Neural progenitor cell (in vitro differentiated cells): ENCODE results near the gene ADK. TPM values are rescaled to one million over a fixed set of nuclear protein-coding genes. Genes with fewer than 3 reads are reported as not detected.

Experiments
- DNase-seq: peaks from one replicate; pipeline ENCODE4 v3.0.0-alpha.2; 2016; ENCODE audit warnings: low spot score
- H2AFZ ChIP-seq: fragments of 200-600 bp; sonication (generic); replicated peaks from 2 replicates; pipeline ENCODE4 v1.6.1; 2016; ENCODE audit warnings: antibody characterized with exemption
- H3F3A ChIP-seq: fragments of 200-600 bp; sonication (generic); 2 replicates; pipeline ENCODE4 v1.6.1; 2016; ENCODE audit warnings: antibody characterized with exemption, low read depth
- H3K27ac ChIP-seq: fragments of 200-600 bp; sonication (generic); 2 replicates; pipeline ENCODE4 v1.5.1; 2016; ENCODE audit warnings: mild to moderate bottlenecking
- H3K27me3 ChIP-seq: fragments of 200-600 bp; sonication (generic); 2 replicates; pipeline ENCODE4 v1.6.1; 2016; ENCODE audit warnings: mild to moderate bottlenecking, moderate library complexity
- H3K36me3 ChIP-seq: fragments of 200-600 bp; sonication (generic); 2 replicates; pipeline ENCODE4 v1.5.1; 2016
- H3K4me1 ChIP-seq: fragments of 200-600 bp; sonication (generic); 2 replicates; pipeline ENCODE4 v1.6.1; 2016; ENCODE audit warnings: mixed run types
- H3K4me2 ChIP-seq: fragments of 200-600 bp; sonication (generic); 2 replicates; pipeline ENCODE4 v1.6.1; 2016
- H3K4me3 ChIP-seq: fragments of 200-600 bp; sonication (generic); 2 replicates; pipeline ENCODE4 v1.5.1; 2016
- H3K79me2 ChIP-seq: fragments of 200-600 bp; sonication (generic); 2 replicates; pipeline ENCODE4 v1.6.1; 2016; ENCODE audit warnings: low read depth
- H3K9ac ChIP-seq: fragments of 200-600 bp; sonication (generic); 2 replicates; pipeline ENCODE4 v1.6.1; 2016
- H3K9me3 ChIP-seq: fragments of 200-600 bp; sonication (generic); 2 replicates; pipeline ENCODE4 v1.5.1; 2016; ENCODE audit warnings: low read depth
- H4K20me1 ChIP-seq: fragments of 200-600 bp; sonication (generic); 2 replicates; pipeline ENCODE4 v1.6.1; 2016; ENCODE audit warnings: low read depth
- H3K27ac Mint-ChIP-seq: 3 replicates; pipeline ENCODE4 v1.8.0; 2021; ENCODE audit warnings: mixed read lengths
- H3K27me3 Mint-ChIP-seq: 2 replicates; pipeline ENCODE4 v1.8.0; 2022; ENCODE audit warnings: low read depth, mild to moderate bottlenecking, inconsistent platforms, moderate library complexity, mixed read lengths; ENCODE audit not compliant: insufficient read depth
- H3K36me3 Mint-ChIP-seq: 3 replicates; pipeline ENCODE4 v1.8.0; 2021; ENCODE audit warnings: mixed read lengths
- H3K4me1 Mint-ChIP-seq: 3 replicates; pipeline ENCODE4 v1.8.0; 2021; ENCODE audit warnings: mixed read lengths
- H3K4me3 Mint-ChIP-seq: 3 replicates; pipeline ENCODE4 v1.8.0; 2021; ENCODE audit warnings: mild to moderate bottlenecking, moderate library complexity, mixed read lengths
- H3K9me3 Mint-ChIP-seq: 3 replicates; pipeline ENCODE4 v1.8.0; 2020; ENCODE audit warnings: mixed read lengths
- CTCF ChIP-seq: fragments of 200-600 bp; sonication (generic); IDR thresholded peaks from 2 replicates; pipeline ENCODE4 v1.5.1; 2017; ENCODE audit warnings: antibody characterized with exemption, mild to moderate bottlenecking
- EZH2 ChIP-seq: fragments of 200-600 bp; sonication (generic); IDR thresholded peaks from 2 replicates; pipeline ENCODE4 v1.6.1; 2017; ENCODE audit warnings: antibody characterized with exemption, mild to moderate bottlenecking, moderate library complexity
- EZH2phosphoT487 ChIP-seq: fragments of 200-600 bp; sonication (generic); IDR thresholded peaks from 2 replicates; pipeline ENCODE4 v1.6.1; 2017; ENCODE audit warnings: antibody characterized with exemption
- total RNA-seq: library from RNA; depleted of rRNA; stranded (reverse); fragments of >200 nt; gene quantifications from 2 replicates; pipeline ENCODE4 v1.2.3, GENCODE V29; 2015; ENCODE audit warnings: low replicate concordance

ADK gene
- total RNA-seq, 1 donor from 2014 or later: 50.9 TPM

GRCh38 chr10:74381291-74381853 lies 230.4 kb downstream of the ADK start:
- Mint-ChIP-seq H3K27me3 (no peaks in the 10 kb centered on the region), H3K27ac (no peak overlapping the region), H3K4me3 (no peak overlapping the region), H3K9me3 (no peaks in the 10 kb centered on the region), H3K36me3 (no peaks in the 10 kb centered on the region), H3K4me1 (no peaks in the 10 kb centered on the region)
- Histone ChIP-seq H3K4me3 (no peak overlapping the region), H3K79me2 (no peaks in the 10 kb centered on the region), H3K4me1 (peaks cover 3% of the 10 kb centered on the region), H4K20me1 (no peaks in the 10 kb centered on the region), H3K27ac (no peak overlapping the region), H3K9ac (no peak overlapping the region), H3F3A (no peaks in the 10 kb centered on the region), H3K4me2 (no peak overlapping the region), H3K27me3 (no peaks in the 10 kb centered on the region), H3K9me3 (no peaks in the 10 kb centered on the region), H3K36me3 (no peaks in the 10 kb centered on the region), H2AFZ (no peak overlapping the region)
- no peak for TF ChIP-seq CTCF
- no peak for TF ChIP-seq EZH2phosphoT487
- no peak for TF ChIP-seq EZH2
- no peak for DNase-seq

DNA sequence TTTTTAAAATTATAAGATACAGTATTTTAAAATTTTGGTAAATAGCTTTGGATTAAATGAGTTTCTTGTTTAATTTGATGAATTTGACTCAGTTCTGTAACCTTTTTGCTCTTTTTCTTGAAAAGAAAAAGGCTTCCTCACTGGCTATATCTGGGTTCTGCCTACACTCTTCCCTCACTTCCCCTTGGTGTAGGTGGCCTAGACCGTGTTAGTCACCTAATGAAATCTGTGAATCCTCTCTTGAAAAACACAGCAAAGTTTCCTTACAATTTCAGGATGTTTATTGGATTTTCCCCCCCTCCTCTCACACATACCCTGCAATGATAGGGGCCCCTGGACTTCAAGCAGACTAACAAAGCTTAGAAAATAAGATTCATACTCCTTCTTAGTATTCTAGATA lies 231.6 kb downstream of the ADK start:
- no peak overlapping the region for H3K4me3 Mint-ChIP-seq
- no peaks in the 10 kb centered on the region for H3K9me3 Mint-ChIP-seq
- H3K27ac ChIP-seq: no peak overlapping the region
- H3K4me1 Mint-ChIP-seq: no peaks in the 10 kb centered on the region
- H3K9me3 ChIP-seq: no peaks in the 10 kb centered on the region
- no peak overlapping the region for H3K4me2 ChIP-seq
- H3K36me3 ChIP-seq: no peaks in the 10 kb centered on the region
- no peaks in the 10 kb centered on the region for H3F3A ChIP-seq
- H3K27ac Mint-ChIP-seq: no peak overlapping the region
- H3K36me3 Mint-ChIP-seq: no peaks in the 10 kb centered on the region
- no peak overlapping the region for H3K4me3 ChIP-seq
- H3K27me3 ChIP-seq: no peaks in the 10 kb centered on the region
- no peak overlapping the region for H3K9ac ChIP-seq
- H2AFZ ChIP-seq: no peak overlapping the region
- H4K20me1 ChIP-seq: no peaks in the 10 kb centered on the region
- no peak for TF ChIP-seq EZH2
- no peak for TF ChIP-seq CTCF
- TF ChIP-seq EZH2phosphoT487: no peak
- no peak for DNase-seq
- H3K27me3 Mint-ChIP-seq: no peaks in the 10 kb centered on the region
- peaks cover 3% of the 10 kb centered on the region for H3K4me1 ChIP-seq
- no peaks in the 10 kb centered on the region for H3K79me2 ChIP-seq

DNA sequence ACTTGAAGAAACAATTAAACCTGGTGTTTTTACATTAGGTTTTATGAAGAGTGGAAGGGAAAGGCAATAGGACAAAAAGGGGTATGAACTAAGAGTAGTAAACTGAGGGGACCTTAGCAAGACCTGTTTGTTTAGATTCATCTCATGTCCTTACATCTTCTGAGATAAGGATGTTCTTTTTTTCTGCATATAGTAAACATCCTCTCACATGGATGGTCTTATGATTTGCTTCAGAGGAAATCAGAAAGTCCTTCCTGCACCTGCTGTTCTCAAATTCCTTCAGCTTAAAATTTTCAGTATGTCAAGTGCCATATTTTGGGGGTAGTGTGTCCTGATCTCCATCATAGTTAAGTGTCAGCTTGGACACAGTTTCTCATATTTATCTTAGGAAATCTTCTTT lies 232.6 kb downstream of the ADK start:
- H3K27ac Mint-ChIP-seq: no peak overlapping the region
- TF ChIP-seq EZH2: no peak
- no peak for TF ChIP-seq CTCF
- no peak for TF ChIP-seq EZH2phosphoT487

More for the DNA sequence above, 232.6 kb downstream of the ADK start:
- no peak overlapping the region for H3K27ac ChIP-seq
- H3K4me3 Mint-ChIP-seq: no peak overlapping the region
- H3K36me3 Mint-ChIP-seq: no peaks in the 10 kb centered on the region
- H2AFZ ChIP-seq: no peak overlapping the region
- no peak overlapping the region for H3K4me2 ChIP-seq
- H3K9ac ChIP-seq: no peak overlapping the region
- peaks cover 3% of the 10 kb centered on the region for H3K4me1 ChIP-seq
- H3K79me2 ChIP-seq: no peaks in the 10 kb centered on the region
- H3F3A ChIP-seq: no peaks in the 10 kb centered on the region
- no peak for DNase-seq
- no peaks in the 10 kb centered on the region for H3K27me3 Mint-ChIP-seq
- no peaks in the 10 kb centered on the region for H4K20me1 ChIP-seq
- H3K4me1 Mint-ChIP-seq: no peaks in the 10 kb centered on the region
- H3K27me3 ChIP-seq: no peaks in the 10 kb centered on the region
- no peaks in the 10 kb centered on the region for H3K9me3 Mint-ChIP-seq
- no peaks in the 10 kb centered on the region for H3K9me3 ChIP-seq
- H3K4me3 ChIP-seq: no peak overlapping the region
- H3K36me3 ChIP-seq: no peaks in the 10 kb centered on the region
